ENCODE measurements around the gene PPT2.

PPT2 gene

DNA sequence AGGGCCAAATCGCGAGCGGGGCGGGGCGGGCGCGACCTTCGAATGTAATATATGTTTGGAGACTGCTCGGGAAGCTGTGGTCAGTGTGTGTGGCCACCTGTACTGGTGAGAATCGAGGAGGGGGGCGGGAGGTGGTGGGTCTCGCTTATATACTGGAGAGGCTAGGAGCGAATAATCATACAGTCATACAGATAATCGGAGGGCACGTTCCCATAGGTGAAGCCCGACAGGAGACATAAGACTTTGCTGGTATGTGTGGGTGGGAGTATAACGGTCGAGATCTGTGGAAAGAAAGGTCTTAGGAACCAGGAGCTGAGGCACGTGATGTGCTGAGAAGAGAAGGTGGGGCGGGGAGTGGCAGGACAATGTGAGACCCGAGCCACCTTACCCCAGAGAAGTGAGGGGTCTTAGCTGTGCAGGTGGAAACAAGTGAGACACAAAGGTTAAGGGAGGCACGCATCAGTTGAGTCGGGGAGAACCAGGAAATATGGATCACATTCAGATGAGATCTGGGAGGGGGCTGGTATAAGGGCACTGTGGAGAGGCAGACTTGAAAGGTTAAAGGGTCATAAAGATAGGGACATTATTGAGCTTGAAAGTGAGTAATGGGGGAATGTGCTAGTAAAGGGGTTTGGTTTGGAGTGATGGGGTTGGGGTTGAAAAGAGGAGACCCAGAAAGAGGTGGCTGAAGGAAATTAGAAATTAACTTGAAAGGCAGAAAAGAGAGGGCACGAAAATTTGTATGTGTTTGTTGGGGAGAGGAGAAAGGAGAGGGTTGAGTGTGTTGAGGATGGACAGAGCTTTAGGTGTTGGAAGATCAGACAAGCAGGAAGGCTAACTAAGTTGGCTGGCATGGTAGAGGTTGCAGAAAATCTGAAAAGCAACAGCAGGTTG lies 24.9 kb downstream of the PPT2 start:
- Histone ChIP-seq H3K9me3 (no peaks in the 10 kb centered on the region), H3K4me3 (ENCODE audit: low read depth, low read length) (peak overlapping the region; percentile 96), H3K36me3 (no peaks in the 10 kb centered on the region), H3K27me3 (no peaks in the 10 kb centered on the region), H3K4me1 (no peaks in the 10 kb centered on the region)
- no peak for DNase-seq
- TF ChIP-seq, protein P1, sequence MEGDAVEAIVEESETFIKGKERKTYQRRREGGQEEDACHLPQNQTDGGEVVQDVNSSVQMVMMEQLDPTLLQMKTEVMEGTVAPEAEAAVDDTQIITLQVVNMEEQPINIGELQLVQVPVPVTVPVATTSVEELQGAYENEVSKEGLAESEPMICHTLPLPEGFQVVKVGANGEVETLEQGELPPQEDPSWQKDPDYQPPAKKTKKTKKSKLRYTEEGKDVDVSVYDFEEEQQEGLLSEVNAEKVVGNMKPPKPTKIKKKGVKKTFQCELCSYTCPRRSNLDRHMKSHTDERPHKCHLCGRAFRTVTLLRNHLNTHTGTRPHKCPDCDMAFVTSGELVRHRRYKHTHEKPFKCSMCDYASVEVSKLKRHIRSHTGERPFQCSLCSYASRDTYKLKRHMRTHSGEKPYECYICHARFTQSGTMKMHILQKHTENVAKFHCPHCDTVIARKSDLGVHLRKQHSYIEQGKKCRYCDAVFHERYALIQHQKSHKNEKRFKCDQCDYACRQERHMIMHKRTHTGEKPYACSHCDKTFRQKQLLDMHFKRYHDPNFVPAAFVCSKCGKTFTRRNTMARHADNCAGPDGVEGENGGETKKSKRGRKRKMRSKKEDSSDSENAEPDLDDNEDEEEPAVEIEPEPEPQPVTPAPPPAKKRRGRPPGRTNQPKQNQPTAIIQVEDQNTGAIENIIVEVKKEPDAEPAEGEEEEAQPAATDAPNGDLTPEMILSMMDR (IDR thresholded peaks at IDR 0.05; ENCODE audit: low read depth, low read length) = no peak

DNA sequence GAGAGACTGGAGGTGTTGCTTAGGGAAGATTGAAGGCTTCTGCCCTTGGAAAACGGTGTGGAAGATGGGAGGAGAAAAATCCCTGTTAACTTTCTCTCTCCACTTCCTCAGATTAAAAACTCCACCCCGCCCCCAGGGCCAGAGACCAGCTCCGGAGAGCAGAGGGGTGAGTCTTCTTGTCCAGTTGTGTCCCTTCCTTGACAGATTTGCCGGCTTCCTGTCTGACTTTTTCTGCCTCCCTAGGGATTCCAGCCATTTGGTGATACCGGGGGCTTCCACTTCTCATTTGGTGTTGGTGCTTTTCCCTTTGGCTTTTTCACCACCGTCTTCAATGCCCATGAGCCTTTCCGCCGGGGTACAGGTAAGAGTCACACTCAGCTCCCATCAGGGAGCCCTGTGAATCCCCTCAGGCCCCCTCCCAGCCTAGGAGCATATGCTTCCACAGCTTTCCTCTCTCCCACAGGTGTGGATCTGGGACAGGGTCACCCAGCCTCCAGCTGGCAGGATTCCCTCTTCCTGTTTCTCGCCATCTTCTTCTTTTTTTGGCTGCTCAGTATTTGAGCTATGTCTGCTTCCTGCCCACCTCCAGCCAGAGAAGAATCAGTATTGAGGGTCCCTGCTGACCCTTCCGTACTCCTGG lies 25.9 kb downstream of the PPT2 start:
- H3K27me3 ChIP-seq = no peaks in the 10 kb centered on the region
- no peaks in the 10 kb centered on the region for H3K9me3 ChIP-seq
- no peaks in the 10 kb centered on the region for H3K4me1 ChIP-seq
- no peak for DNase-seq
- H3K36me3 ChIP-seq = no peaks in the 10 kb centered on the region
- TF ChIP-seq, protein P1 (IDR thresholded peaks at IDR 0.05; ENCODE audit: low read depth, low read length) = no peak
- no peak overlapping the region for H3K4me3 ChIP-seq (ENCODE audit: low read depth, low read length)

DNA sequence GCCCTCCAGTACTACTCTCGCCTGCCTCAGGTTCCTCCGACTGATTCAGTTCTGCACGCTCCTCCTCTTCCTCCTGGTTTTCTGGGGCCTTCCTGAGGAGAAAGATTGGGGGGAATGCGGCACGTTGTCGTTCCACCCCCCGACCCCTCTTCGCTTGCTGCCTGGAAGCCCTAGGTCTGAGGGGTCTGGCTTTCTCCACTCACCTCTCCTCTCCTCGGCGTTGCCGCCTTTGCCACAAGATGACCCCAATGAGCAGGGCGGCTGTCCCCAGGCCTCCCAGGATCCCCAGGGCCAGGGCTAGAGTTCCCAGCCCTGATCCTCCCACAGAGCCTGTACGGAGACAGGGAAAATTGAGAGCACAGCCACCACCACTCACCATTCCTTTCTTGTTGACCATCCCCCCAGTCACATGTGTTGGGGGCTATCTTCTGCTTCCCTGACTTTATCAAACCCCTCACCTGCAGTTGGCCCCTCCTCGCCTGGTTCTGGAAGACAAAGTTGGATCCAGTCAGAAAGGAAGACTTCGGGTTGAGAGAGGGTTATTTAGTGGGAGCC lies 27.3 kb downstream of the PPT2 start:
- Histone ChIP-seq H3K9me3 (no peaks in the 10 kb centered on the region), H3K4me1 (no peaks in the 10 kb centered on the region), H3K4me3 (ENCODE audit: low read depth, low read length) (no peak overlapping the region), H3K36me3 (no peaks in the 10 kb centered on the region), H3K27me3 (no peaks in the 10 kb centered on the region)
- TF ChIP-seq, protein P1 (IDR thresholded peaks at IDR 0.05; ENCODE audit: low read depth, low read length) = no peak
- no peak for DNase-seq

DNA sequence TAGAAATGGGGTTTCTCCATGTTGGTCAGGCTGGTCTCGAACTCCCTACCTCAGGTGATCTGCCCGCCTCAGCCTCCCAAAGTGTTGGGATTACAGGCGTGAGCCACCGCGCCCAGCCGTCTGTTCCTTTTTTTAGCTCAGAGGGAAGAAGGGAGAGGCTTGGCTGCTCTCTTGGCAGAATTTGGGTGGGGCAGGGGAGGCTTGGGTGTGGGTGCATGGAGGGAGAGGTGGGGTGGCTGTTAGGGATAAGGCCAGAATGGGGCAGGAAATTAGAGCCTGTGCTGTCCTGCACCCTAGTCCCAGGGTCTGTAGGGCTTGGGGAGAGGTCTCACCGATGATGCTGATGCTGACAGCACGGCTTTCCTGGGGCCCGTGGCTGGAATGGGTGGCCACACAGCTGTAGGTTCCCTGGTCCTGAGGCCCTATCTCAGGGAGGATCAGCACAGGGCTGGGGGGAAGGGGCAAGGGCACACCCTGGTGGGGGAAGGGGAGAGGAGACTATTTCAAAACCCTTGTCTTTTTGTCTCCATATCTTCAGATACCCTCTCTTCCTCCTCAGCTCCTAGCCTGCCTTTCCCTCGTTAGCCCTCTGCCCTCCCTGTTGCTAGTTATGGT lies 28.1 kb downstream of the PPT2 start:
- TF ChIP-seq, protein P1 (IDR thresholded peaks at IDR 0.05; ENCODE audit: low read depth, low read length) = no peak

DNA sequence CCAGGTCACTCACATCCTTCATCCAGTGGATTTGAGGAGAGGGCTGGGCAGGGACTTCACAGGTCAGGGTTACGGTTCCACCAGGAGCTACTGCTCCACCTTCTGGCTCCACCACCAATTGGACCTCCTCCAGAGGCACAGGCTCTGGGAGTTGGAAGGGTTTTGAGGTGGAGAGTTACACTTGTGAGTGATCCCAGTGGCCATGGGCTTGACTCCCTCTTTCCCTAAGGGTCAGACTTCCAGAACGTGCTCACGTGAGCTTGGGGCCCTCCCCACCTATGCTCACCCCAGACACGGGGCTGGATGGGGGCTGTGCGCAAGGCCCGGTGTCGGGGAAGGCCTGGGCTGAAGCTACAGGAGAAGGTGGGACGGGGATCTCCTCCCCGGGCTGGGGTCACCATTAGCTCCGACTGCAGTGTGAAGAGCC lies 28.6 kb downstream of the PPT2 start:
- Histone ChIP-seq H3K4me1 (no peaks in the 10 kb centered on the region), H3K27me3 (no peaks in the 10 kb centered on the region), H3K36me3 (peaks cover 9% of the 10 kb centered on the region), H3K4me3 (ENCODE audit: low read depth, low read length) (no peak overlapping the region), H3K9me3 (no peaks in the 10 kb centered on the region)
- DNase-seq = no peak
- TF ChIP-seq, protein P1 (IDR thresholded peaks at IDR 0.05; ENCODE audit: low read depth, low read length) = no peak

More for the DNA sequence above, 28.1 kb downstream of the PPT2 start:
- Histone ChIP-seq H3K4me1 (no peaks in the 10 kb centered on the region), H3K36me3 (peaks cover 4% of the 10 kb centered on the region; the same call in 1 of the 2 replicates), H3K4me3 (ENCODE audit: low read depth, low read length) (no peak overlapping the region), H3K27me3 (no peaks in the 10 kb centered on the region), H3K9me3 (no peaks in the 10 kb centered on the region)
- no peak for DNase-seq

Measured in BE2C (cell line).